ENCODE data around the gene GIMAP5.
"Not testable (repeated sequence)": the region's sequence is repeated elsewhere in the genome, so short reads cannot be mapped to it uniquely, and the experiment has no call there.

Gene GIMAP5

GRCh38 chr7:150774131-150774530, 36.9 kb downstream of the GIMAP5 start:
- not testable (repeated sequence) for DNase-seq (ENCODE audit: low read depth in 2 of 2)

DNA sequence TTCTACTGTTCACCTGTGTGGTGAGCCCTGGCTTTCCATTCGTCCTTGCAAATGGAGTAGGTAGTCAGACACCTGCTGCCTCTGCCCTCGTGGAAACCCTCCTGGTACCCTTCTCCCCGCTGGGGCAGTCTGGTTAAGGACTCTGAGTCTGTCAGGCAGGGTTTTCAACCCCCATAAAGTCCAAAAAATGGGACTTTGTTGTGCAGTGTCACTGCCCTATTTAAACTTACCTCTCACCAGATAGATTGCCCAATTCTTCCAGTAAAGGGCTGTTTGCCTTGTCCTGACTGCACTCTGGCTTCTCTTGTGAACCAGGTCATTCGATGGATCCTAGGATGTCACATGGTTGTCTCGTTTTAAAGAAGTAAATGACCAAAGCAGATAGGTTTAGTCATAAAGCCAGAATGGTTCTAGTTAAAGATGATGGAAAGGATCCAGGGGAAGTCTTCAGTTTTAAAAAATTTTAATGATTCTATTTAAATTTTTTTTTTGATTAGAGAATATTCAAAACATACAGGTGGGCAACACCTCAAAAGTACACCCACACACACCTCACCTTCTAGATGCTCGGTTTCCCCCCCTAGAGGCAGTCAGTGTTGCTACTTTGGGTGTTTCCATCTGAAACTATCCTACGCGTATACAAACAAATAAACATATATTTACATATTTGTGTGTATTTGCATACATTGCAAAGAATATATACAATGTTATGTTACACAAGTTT, 41.0 kb downstream of the GIMAP5 start:
- no peak for DNase-seq (ENCODE audit: low read depth in 2 of 2)

DNA sequence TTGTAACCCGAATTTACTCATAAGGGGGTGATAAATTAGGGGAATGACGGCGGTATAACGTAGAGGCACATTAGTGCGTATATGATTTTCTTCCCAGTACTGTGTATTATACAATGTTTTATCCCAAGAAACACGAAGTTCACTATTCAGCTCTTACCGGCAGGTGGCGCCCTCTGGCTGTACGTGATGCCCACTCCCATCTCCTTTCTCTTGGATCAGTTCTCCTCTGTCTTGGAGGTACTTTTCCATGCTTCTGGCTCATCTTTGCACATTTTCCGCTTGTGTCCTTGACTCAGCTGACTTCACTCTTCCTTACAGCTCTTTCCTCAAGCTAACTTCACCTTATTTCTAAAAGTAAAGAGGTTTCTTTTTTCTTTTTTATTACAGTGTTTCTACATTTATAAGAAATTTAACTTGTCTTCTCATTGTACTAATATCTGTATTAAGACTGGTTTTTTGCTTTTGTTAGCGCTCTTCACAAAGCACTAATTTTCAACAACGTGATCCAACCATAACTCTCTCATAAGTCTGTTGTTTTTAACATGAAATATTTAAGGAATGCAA, 41.6 kb downstream of the GIMAP5 start:
- DNase-seq (ENCODE audit: low read depth in 2 of 2): peak; percentile 34 to 42

- DNase-seq (ENCODE audit: low read depth in 2 of 2): no peak
Measured at GRCh38 chr7:150780292-150780691, 43.1 kb downstream of the GIMAP5 start.

DNA sequence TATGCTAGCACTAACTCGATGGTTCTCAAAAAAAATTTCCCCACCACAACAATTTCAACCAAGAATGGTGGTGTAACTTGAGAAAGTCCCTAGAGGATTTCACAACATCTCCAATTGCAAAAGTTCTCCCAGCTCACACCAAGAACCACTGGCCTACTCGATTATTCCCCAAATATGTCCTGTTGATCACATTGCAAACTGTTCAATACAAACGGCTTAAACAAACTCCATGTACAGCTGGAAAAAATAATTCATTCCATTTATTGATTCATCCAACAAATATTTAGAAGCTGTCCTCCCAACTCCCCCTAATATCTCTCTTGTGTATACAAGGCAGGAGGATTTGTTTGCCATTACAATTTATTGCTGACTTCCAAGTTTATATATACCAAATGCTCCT, 43.9 kb downstream of the GIMAP5 start:
- DNase-seq (ENCODE audit: low read depth in 2 of 2): no peak

- no peak for DNase-seq (ENCODE audit: low read depth in 2 of 2)
Measured at GRCh38 chr7:150781961-150782360, 44.7 kb downstream of the GIMAP5 start.

DNA sequence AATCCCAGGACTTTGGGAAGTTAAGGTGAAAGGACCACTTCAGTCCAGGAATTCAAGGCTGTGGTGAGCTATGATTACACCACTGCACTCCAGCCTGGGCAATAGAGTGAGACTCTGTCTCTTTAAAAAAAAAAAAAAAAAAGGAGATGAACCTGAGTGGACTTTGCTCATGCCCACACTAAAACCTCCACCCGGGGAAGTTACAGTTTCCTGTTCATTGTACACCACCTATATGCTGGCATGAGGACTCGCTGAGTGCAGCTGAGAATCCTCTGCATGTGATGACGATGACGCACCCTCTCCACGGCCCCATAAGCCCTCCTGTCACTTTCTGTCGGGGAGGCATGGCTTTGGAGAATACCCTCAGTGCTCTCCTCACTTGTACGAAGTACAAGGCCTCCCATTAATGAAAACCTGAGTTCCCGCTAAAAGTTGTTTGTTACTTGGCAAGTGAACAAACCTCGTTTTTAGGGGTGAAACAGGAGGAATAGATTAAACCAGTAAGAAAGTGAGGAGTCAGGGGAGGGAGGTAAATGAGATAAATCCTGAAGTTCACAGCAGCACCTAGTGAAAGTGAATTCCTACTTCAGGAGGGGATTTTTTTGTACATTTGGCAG, 47.0 kb downstream of the GIMAP5 start:
- no peak for DNase-seq (ENCODE audit: low read depth in 2 of 2)

GRCh38 chr7:150784954-150785353, 47.7 kb downstream of the GIMAP5 start:
- no peak for DNase-seq (ENCODE audit: low read depth in 2 of 2)

DNA sequence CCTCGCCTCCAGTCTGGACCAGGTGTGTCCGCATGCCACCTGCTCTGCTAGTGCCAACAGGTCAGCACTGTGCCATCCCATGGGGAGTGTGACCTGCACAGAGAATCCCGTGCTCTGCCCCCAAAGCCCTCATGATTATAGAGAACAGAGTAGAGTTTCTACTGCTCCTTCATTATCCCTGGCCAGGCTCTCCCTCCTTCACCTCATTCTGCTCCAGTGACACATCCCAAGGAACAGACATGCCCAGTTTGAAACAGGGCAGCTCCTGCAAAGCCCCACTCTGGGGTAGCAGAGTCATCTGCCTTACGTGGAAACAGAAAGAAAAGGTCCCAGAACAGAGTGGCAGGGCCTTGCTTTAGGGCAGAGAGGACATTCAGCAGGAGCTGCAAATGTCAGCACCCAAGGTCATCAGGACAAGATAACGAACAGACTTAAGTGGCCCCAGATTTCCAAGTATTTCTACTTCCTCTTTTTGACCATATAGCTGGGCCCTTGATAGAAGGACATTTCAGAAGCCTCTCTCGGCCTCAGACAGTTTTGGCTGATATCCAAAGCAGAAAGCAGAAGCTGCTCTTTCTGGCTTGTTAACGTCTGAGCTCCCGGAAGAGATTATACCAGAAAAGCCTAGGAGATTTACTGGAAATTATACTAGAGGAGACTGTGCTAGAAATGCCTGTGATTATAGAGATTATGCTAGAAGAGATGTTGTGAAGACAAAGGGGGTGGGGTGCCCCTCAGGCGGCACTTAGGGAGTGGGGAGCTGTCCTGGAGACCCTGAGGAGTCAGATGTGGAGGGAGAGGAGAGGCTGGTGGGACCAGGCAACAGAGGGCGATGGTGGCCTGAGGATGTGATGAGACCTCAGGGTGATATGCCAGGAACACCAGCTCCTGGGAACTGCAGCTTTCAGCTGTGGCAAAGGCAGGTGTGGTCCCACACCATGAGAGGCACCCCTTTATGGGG, 50.4 kb downstream of the GIMAP5 start:
- no peak for DNase-seq (ENCODE audit: low read depth in 2 of 2)

DNA sequence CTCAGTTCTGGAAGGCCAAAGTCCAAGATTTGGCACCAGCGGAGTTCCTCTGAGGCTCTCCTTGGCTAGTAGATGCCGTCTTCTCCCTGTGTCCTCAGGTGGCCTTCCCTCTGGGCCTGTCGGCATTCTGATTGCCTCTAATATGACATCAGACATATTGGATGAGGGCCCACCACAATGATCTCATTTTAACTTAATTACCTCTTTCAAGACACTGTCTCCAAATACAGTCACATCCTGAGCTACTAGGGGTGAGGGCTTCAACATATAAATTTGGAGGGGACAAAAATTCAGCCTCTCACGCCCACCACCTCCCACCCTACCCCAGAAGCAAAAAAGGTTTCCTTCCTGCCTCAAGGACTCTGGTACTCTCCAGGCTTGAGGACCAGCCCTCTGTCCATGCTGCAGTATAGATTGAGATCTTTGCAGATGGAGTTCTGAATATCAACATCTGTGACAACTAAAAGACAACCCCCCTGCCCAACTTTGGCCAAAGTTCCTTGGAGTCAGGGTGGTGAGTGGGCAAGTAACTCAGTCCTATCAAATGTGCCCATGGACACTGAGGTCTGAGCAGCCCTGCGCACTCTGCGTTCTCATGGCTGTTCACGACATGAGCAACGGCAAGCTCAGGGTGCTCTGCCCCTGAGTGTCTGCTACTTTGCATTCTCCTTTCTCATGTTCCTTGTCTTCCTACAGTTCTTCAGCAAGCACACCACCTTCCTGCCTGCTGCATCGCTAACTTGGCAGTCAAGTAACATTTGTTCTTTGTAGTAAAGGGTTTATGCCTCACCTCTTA, 51.5 kb downstream of the GIMAP5 start:
- DNase-seq (ENCODE audit: low read depth in 2 of 2): no peak

DNA sequence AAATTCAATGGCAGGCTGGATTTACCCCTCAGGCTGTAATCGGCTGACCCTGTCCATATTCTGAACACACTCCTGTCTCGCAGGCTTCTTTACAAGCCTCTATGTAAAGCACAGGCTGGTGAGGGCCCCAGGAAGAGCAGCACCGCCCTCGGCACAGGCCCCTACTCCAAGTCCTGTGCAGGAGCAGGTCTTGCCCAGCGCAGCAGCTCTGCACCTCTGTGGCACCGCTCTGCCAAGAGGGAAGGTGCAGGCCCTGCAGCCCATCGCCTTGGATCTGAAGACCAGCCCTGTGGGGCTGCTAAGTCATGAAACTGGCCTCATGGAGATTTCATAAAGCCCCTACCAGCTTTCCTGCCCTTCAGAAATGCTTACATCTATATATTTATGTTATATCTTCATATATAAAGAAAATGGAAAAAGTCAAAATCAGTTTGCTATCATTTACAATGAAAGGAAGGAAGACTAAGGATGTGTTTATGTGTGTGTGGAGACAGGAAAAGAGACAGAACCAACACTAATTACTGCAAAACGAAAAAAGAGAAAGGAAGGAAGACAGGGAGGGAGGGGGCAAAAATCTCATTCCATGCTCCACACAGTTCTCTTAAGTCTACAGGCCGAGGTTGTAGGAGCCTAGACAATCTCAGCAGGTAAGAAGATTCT, 53.3 kb downstream of the GIMAP5 start:
- no peak for DNase-seq (ENCODE audit: low read depth in 2 of 2)

GRCh38 chr7:150791304-150791703, 54.1 kb downstream of the GIMAP5 start:
- DNase-seq (ENCODE audit: low read depth in 2 of 2): no peak

DNA sequence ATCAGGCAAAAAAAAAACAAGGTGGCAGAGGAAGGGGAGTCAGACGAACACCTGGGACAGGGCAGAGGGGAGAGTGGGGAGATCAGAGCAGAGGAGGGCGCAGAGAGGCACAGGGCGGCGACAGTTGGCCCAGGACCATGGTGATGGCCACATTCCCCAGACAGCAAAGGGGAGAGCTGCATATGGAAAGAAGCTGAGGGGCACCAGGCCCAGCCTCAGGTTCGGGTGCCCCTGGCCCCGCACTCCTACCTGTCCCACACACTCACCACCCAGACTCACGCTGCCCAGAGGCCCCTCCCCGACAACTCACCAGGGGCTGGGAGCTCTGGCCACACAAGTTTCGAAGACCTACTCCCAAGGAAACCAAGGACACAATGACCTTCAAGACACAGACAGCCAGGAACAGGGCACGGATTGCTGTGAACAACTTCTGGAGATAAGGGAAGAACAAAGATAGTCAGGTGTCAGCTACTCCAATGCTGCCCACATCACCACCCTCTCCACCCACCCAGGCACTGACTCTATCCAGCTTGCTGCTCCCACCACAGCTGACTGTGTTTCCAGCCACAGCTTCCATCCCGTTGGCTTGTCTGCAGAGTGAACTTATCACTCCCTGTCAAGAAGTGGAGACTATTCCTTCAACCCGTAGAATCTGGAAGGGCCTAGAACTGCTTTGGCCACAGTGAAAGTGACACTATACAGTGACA, 54.7 kb downstream of the GIMAP5 start:
- no peak for DNase-seq (ENCODE audit: low read depth in 2 of 2)

Measured in stimulated activated CD8-positive, alpha-beta memory T cell treated with anti-CD3 and anti-CD28 coated beads, Interleukin-15, amount 100 ng/mL, for 48 hours (primary cell).